Testis (tissue), 3 donors: ENCODE data around the gene ITGA11. TPM values are rescaled to one million over a fixed set of nuclear protein-coding genes. Genes with fewer than 3 reads are reported as not detected.

ENCODE experiments used
- DNase-seq: peaks from one replicate; pipeline ENCODE4 v3.0.0-alpha.2; 2019
- H3K27ac ChIP-seq, 2 donors: fragments of 200-600 bp; sonication (generic); one replicate each; pipeline ENCODE4 v1.5.1; 2019
- H3K27me3 ChIP-seq: fragments of 200-600 bp; sonication (generic); one replicate; pipeline ENCODE4 v1.5.1; 2019
- H3K36me3 ChIP-seq: fragments of 200-600 bp; sonication (generic); one replicate; pipeline ENCODE4 v1.5.1; 2017; ENCODE audit warnings: low read depth; ENCODE audit errors: missing control alignments
- H3K4me1 ChIP-seq: fragments of 200-600 bp; sonication (generic); one replicate; pipeline ENCODE4 v1.5.1; 2019
- H3K4me3 ChIP-seq, 2 donors: fragments of 200-600 bp; sonication (generic); one replicate each; pipeline ENCODE4 v1.5.1; 2017 to 2019
- H3K9me3 ChIP-seq: fragments of 200-600 bp; sonication (generic); one replicate; pipeline ENCODE4 v1.5.1; 2017
- CTCF ChIP-seq, 3 experiments: fragments of 450-650 bp in 2 of 3; fragments of 200-600 bp in 1 of 3; sonication (generic) in 1 of 3; IDR thresholded peaks; one replicate each; pipeline ENCODE4 v1.5.1; 2016 to 2019; ENCODE audit warnings: antibody characterized with exemption in 3 of 3, mild to moderate bottlenecking in 2 of 3, moderate library complexity in 1 of 3
- POLR2A ChIP-seq: fragments of 450-650 bp; IDR thresholded peaks from one replicate; pipeline ENCODE4 v1.6.1; 2017; ENCODE audit warnings: antibody characterized with exemption, mild to moderate bottlenecking, moderate library complexity
- WGBS, 2 donors: methylation state at CpG; one replicate each; pipeline ENCODE4 v1.1.5; 2018; 5-methylcytosine and 5-hydroxymethylcytosine counted together
- intact Hi-C: fragments of 100-400 bp; cut with DNase I; formaldehyde crosslinking; loops from one replicate; pipeline ENCODE4 v1.15.1; 2023; ENCODE audit warnings: low total_unique reads
- polyA plus RNA-seq: library from polyadenylated mRNA; stranded (reverse); fragments of 350-450 nt; fragmentation: Illumina TruSeq; extraction: RNeasy Lipid Tissue Mini Kit (QIAGEN cat#74804); gene quantifications from one replicate; pipeline ENCODE4 v1.2.3, GENCODE V29; 2014; ENCODE audit warnings: low read depth, low replicate concordance; ENCODE audit not compliant: insufficient read depth
- total RNA-seq, 2 donors: library from RNA; depleted of rRNA; stranded (reverse); fragments of >200 nt; gene quantifications; one replicate each; pipeline ENCODE4 v1.2.3, GENCODE V29; 2016

Gene ITGA11
- total and polyA plus RNA-seq, 3 donors from 2014 or later: 4.3 to 6.6 (median 5.6) TPM

DNA sequence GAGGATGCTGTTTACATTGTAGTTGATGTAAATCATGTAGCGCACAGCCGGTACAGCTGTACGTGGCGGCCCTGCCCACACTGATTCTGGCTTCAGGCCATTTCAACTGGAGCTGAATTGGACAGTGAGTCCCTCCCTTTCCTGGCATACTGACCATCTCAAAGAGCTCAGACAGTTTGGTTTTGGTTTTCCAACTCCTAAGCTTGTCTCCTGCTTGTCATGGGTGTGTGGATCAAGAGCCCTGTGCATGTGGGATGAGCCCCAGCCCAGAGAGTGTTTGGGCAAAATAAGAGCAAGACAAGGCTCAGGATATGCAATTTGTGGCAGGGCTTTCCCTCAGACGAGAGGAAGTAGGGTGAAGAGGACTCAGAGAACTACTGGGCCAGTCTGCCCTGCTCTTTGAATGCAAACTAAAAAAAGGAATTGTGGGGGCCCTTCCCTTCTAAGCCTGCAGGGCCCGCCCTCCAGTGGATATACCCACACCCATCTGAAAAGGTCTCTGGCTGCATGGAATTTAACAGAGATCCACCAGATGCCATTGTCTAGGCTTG is 13.3 kb downstream of the ITGA11 start:
- H3K27ac ChIP-seq: no peak overlapping the region
- 43 to 53% methylated on average over 6 of the region's 6 CpGs for WGBS, 2 donors

DNA sequence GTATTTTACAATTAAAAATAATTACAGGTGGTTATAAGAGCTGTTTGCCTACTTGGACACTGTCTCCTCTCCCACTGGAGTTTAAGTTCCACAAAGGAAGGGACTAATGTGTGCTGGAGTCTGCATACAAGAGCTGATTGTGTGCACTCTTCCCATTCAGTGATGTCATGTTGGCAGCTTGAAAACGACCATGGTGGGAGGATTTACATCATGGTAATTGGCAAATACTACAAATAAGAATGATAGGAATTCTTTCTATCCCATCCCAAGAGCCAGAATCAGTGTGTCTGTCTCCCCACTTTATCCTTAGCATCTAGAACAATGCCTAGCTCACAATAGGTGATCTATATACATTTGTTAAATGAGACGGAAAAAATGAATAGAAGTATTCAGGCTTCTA is 14.1 kb downstream of the ITGA11 start:
- intact Hi-C loops: no loop called here
- WGBS, 2 donors: 45 to 53% methylated on average over 2 of the region's 2 CpGs
- Histone ChIP-seq H3K27ac (no peak overlapping the region), H3K4me1 (peaks cover 11% of the 10 kb centered on the region), H3K27me3 (no peaks in the 10 kb centered on the region), H3K9me3 (no peaks in the 10 kb centered on the region), H3K4me3 (no peak overlapping the region), H3K36me3 (no peaks in the 10 kb centered on the region)
- DNase-seq: peak; percentile 8
- TF ChIP-seq POLR2A (no peak), CTCF (IDR thresholded peaks at IDR 0.05) (no peak)

More for the DNA sequence above, 13.3 kb downstream of the ITGA11 start:
- Histone ChIP-seq H3K9me3 (no peaks in the 10 kb centered on the region), H3K4me3 (no peak overlapping the region), H3K27me3 (no peaks in the 10 kb centered on the region), H3K4me1 (peaks cover 11% of the 10 kb centered on the region), H3K36me3 (no peaks in the 10 kb centered on the region)
- DNase-seq: peak; percentile 28
- TF ChIP-seq POLR2A (no peak), CTCF (IDR thresholded peaks at IDR 0.05) (no peak)
- intact Hi-C loops: no loop called here

- H3K9me3 ChIP-seq: no peaks in the 10 kb centered on the region
- intact Hi-C loops: no loop called here
- DNase-seq: peak; percentile 2
- no peak overlapping the region for H3K27ac ChIP-seq
- peaks cover 11% of the 10 kb centered on the region for H3K4me1 ChIP-seq
- TF ChIP-seq POLR2A: no peak
- TF ChIP-seq CTCF (IDR thresholded peaks at IDR 0.05): no peak
- 58 to 77% methylated on average over 1 to 3 of the region's 3 CpGs for WGBS, 2 donors
- no peak overlapping the region for H3K4me3 ChIP-seq
- no peaks in the 10 kb centered on the region for H3K27me3 ChIP-seq
- H3K36me3 ChIP-seq: no peaks in the 10 kb centered on the region
Observed at GRCh38 chr15:68417051-68417450, 14.9 kb downstream of the ITGA11 start.

GRCh38 chr15:68416158-68416535 is 15.8 kb downstream of the ITGA11 start:
- DNase-seq: peak; percentile 3
- Histone ChIP-seq H3K9me3 (no peaks in the 10 kb centered on the region), H3K27me3 (no peaks in the 10 kb centered on the region), H3K4me1 (peaks cover 11% of the 10 kb centered on the region), H3K36me3 (no peaks in the 10 kb centered on the region), H3K27ac (no peak overlapping the region), H3K4me3 (no peak overlapping the region)
- WGBS, 2 donors: 71 to 73% methylated on average over 4 of the region's 4 CpGs
- TF ChIP-seq POLR2A: no peak
- TF ChIP-seq CTCF (IDR thresholded peaks at IDR 0.05): no peak
- intact Hi-C loops: no loop called here

GRCh38 chr15:68415501-68416157 is 16.3 kb downstream of the ITGA11 start:
- intact Hi-C loops: no loop called here
- DNase-seq: peak; percentile 8
- H3K27me3 ChIP-seq: no peaks in the 10 kb centered on the region
- WGBS, 2 donors: 75 to 76% methylated on average over 6 of the region's 6 CpGs
- TF ChIP-seq POLR2A (no peak), CTCF (IDR thresholded peaks at IDR 0.05) (no peak)
- no peaks in the 10 kb centered on the region for H3K9me3 ChIP-seq
- H3K36me3 ChIP-seq: no peaks in the 10 kb centered on the region
- peaks cover 11% of the 10 kb centered on the region for H3K4me1 ChIP-seq
- no peak overlapping the region for H3K4me3 ChIP-seq
- H3K27ac ChIP-seq: no peak overlapping the region
